OCI-LY1 (cell line): ENCODE measurements around the gene KLF3.

Experiments
- CTCF ChIP-seq: fragments of 200-600 bp; sonication (generic), shearing (Covaris generic); IDR thresholded peaks from 2 replicates; pipeline ENCODE4 v1.5.1; 2017; ENCODE audit warnings: mild to moderate bottlenecking, antibody characterized with exemption, low read length, moderate library complexity, mixed read lengths
- EZH2 ChIP-seq: fragments of 200-600 bp; sonication (generic), shearing (Covaris generic); IDR thresholded peaks from 2 replicates; pipeline ENCODE4 v1.8.0; 2017; ENCODE audit warnings: borderline replicate concordance, mixed run types, mild to moderate bottlenecking, antibody characterized with exemption, low read length, moderate library complexity, mixed read lengths

- TF ChIP-seq EZH2 (no peak), CTCF (no peak)
Observed at GRCh38 chr4:38663801-38664705, at the start of gene KLF3.
